A549 (cell line): ENCODE measurements around the gene ADARB1. TPM values are rescaled to one million over a fixed set of nuclear protein-coding genes. Genes with fewer than 3 reads are reported as not detected.

Source experiments
- ATAC-seq, 2 experiments: fragments of 200-7000 bp in 1 of 2; fragments of >200 bp in 1 of 2; cut with Nextera tagmentation in 1 of 2; cut with Tn5 transposase in 1 of 2; 3 replicates each; pipeline versions ENCODE4 v1.8.0 to v1.9.1; 2018 to 2020; ENCODE audit warnings: mild to moderate bottlenecking in 1 of 2, moderate library complexity in 1 of 2
- CTCF ChIA-PET: fragments of 300-600 bp; sonication (Branson Sonifier 250); formaldehyde crosslinking; extraction: SDS; loops from one replicate; lab custom pipeline; 2021; ENCODE audit warnings: antibody characterized with exemption, inconsistent platforms; lab: Yijun Ruan, JAX
- POLR2A ChIA-PET: fragments of 350-600 bp; formaldehyde crosslinking; extraction: SDS; loops from one replicate; lab custom pipeline; 2021; ENCODE audit warnings: antibody characterized with exemption, inconsistent platforms; lab: Yijun Ruan, JAX
- DNase-seq, 2 experiments: peaks; one replicate each; pipeline versions ENCODE4 v3.0.0 to v3.0.0-alpha.2; 2011 to 2016; ENCODE audit warnings: low read depth in 1 of 2, low spot score in 1 of 2
- FAIRE-seq: peaks from 2 replicates; lab custom pipeline; 2011; peaks lifted over from hg19 to GRCh38; lab: Jason Lieb, UNC
- H3K27ac ChIP-seq, 2 experiments: fragments of >200 bp; sonication (Bioruptor Twin); formaldehyde crosslinking; 3 replicates each; pipeline ENCODE4 v1.5.1; 2016 to 2017
- H3K4me1 ChIP-seq: fragments of >200 bp; sonication (Bioruptor Twin); formaldehyde crosslinking; 3 replicates; pipeline ENCODE4 v1.6.1; 2016
- H3K4me2 ChIP-seq: fragments of >200 bp; sonication (Bioruptor Twin); formaldehyde crosslinking; 3 replicates; pipeline ENCODE4 v1.6.1; 2016
- H3K4me3 ChIP-seq: fragments of >200 bp; sonication (Bioruptor Twin); formaldehyde crosslinking; 3 replicates; pipeline ENCODE4 v1.5.1; 2016
- H3K9me3 ChIP-seq: fragments of >200 bp; sonication (Bioruptor Twin); formaldehyde crosslinking; 3 replicates; pipeline ENCODE4 v1.6.1; 2016
- ATOH8 ChIP-seq: fragments of 250-450 bp; sonication (Bioruptor Pico); IDR thresholded peaks from 2 replicates; pipeline ENCODE4 v1.5.0; 2020; ENCODE audit warnings: low read depth, mild to moderate bottlenecking, moderate library complexity
- BCL3 ChIP-seq: fragments of >200 bp; sonication (Bioruptor Twin); formaldehyde crosslinking; IDR thresholded peaks from 3 replicates; pipeline ENCODE4 v1.6.1; 2016
- BHLHE40 ChIP-seq: IDR thresholded peaks from 2 replicates; pipeline ENCODE4 v1.6.1; 2012; ENCODE audit warnings: low read depth, low read length, inconsistent platforms
- CBX8 ChIP-seq: fragments of 200-600 bp; sonication (generic); IDR thresholded peaks from 2 replicates; pipeline ENCODE4 v1.6.1; 2016
- CTCF ChIP-seq: fragments of >200 bp; sonication (Bioruptor Twin); formaldehyde crosslinking; IDR thresholded peaks from 3 replicates; pipeline ENCODE4 v1.5.1; 2016
- E2F6 ChIP-seq: IDR thresholded peaks from 2 replicates; pipeline ENCODE4 v1.6.1; 2012; ENCODE audit warnings: low read depth, borderline replicate concordance
- EHF ChIP-seq: fragments of 250-450 bp; sonication (Bioruptor Pico); IDR thresholded peaks from 2 replicates; pipeline ENCODE4 v1.5.0; 2020; ENCODE audit warnings: mild to moderate bottlenecking
- ELK1 ChIP-seq: fragments of 150-350 bp; IDR thresholded peaks from 2 replicates; pipeline ENCODE4 v1.6.1; 2014; ENCODE audit warnings: low read depth, mild to moderate bottlenecking, low read length
- EP300 ChIP-seq, 2 experiments: fragments of >200 bp; sonication (Bioruptor Twin); formaldehyde crosslinking; IDR thresholded peaks; 2 replicates in 1 of 2; 3 replicates in 1 of 2; pipeline ENCODE4 v1.6.1; 2016 to 2017
- ESRRA ChIP-seq: fragments of 150-350 bp; IDR thresholded peaks from 2 replicates; pipeline ENCODE4 v1.6.1; 2014; ENCODE audit warnings: mild to moderate bottlenecking, low read length, borderline replicate concordance
- FOSB ChIP-seq: fragments of 250-450 bp; sonication (Bioruptor Pico); IDR thresholded peaks from 2 replicates; pipeline ENCODE4 v1.5.0; 2020; ENCODE audit warnings: mild to moderate bottlenecking, moderate library complexity
- FOXS1 ChIP-seq: fragments of 250-450 bp; sonication (Bioruptor Pico); IDR thresholded peaks from 2 replicates; pipeline ENCODE4 v1.5.0; 2020; ENCODE audit warnings: mild to moderate bottlenecking, moderate library complexity
- HDAC2 ChIP-seq: fragments of 200-600 bp; sonication (generic); IDR thresholded peaks from 2 replicates; pipeline ENCODE4 v1.6.1; 2016
- HES2 ChIP-seq: fragments of >200 bp; sonication (Bioruptor Twin); formaldehyde crosslinking; IDR thresholded peaks from 2 replicates; pipeline ENCODE4 v1.6.1; 2016
- HEYL ChIP-seq: fragments of 250-450 bp; sonication (Bioruptor Pico); IDR thresholded peaks from 2 replicates; pipeline ENCODE4 v1.8.0; 2021; ENCODE audit warnings: mild to moderate bottlenecking, moderate library complexity
- HMGXB4 ChIP-seq: fragments of 250-450 bp; sonication (Bioruptor Pico); IDR thresholded peaks from 2 replicates; pipeline ENCODE4 v1.5.0; 2021; ENCODE audit warnings: mild to moderate bottlenecking, moderate library complexity, borderline replicate concordance
- JUNB ChIP-seq: fragments of >200 bp; sonication (Bioruptor Twin); formaldehyde crosslinking; IDR thresholded peaks from 2 replicates; pipeline ENCODE4 v1.6.1; 2016
- KDM1A ChIP-seq: fragments of 200-600 bp; sonication (generic); IDR thresholded peaks from 2 replicates; pipeline ENCODE4 v1.6.1; 2016; ENCODE audit warnings: low read depth, mild to moderate bottlenecking
- MAFK ChIP-seq: fragments of 450-650 bp; IDR thresholded peaks from 2 replicates; pipeline ENCODE4 v1.6.1; 2014; ENCODE audit not compliant: partially characterized antibody
- MAX ChIP-seq: IDR thresholded peaks from 2 replicates; pipeline ENCODE4 v1.6.1; 2012
- MAZ ChIP-seq: fragments of 150-350 bp; IDR thresholded peaks from 2 replicates; pipeline ENCODE4 v1.6.1; 2014; ENCODE audit warnings: antibody characterized with exemption, low read depth, low read length, borderline replicate concordance
- NFE2L2 ChIP-seq: fragments of 150-350 bp; conservative IDR thresholded peaks from 2 replicates; pipeline ENCODE4 v1.6.1; 2014; ENCODE audit warnings: low read length
- NR3C1 ChIP-seq: fragments of >200 bp; sonication (Bioruptor Twin); formaldehyde crosslinking; IDR thresholded peaks from 3 replicates; pipeline ENCODE4 v1.6.1; 2017
- PHF8 ChIP-seq: fragments of 200-600 bp; sonication (generic); IDR thresholded peaks from 2 replicates; pipeline ENCODE4 v1.6.1; 2016; ENCODE audit warnings: low read depth, mild to moderate bottlenecking, antibody characterized with exemption, moderate library complexity, borderline replicate concordance
- POLR2A ChIP-seq: IDR thresholded peaks from 2 replicates; pipeline ENCODE4 v1.6.1; 2012; ENCODE audit warnings: mild to moderate bottlenecking, low read length
- POLR2AphosphoS2 ChIP-seq: conservative IDR thresholded peaks from 2 replicates; pipeline ENCODE4 v1.6.1; 2012; ENCODE audit warnings: low read length, improper control_type of control experiment, inconsistent platforms
- RARB ChIP-seq: fragments of 250-450 bp; sonication (Bioruptor Pico); IDR thresholded peaks from 2 replicates; pipeline ENCODE4 v1.8.0; 2021; ENCODE audit warnings: mild to moderate bottlenecking, moderate library complexity
- TFCP2L1 ChIP-seq: fragments of 250-450 bp; sonication (Bioruptor Pico); IDR thresholded peaks from 2 replicates; pipeline ENCODE4 v1.5.0; 2021; ENCODE audit warnings: mild to moderate bottlenecking
- TP53 ChIP-seq: fragments of 250-450 bp; sonication (Bioruptor Pico); IDR thresholded peaks from 2 replicates; pipeline ENCODE4 v1.5.0; 2021; ENCODE audit warnings: mild to moderate bottlenecking, moderate library complexity
- ZFP36 ChIP-seq: fragments of 450-650 bp; IDR thresholded peaks from 2 replicates; pipeline ENCODE4 v1.6.1; 2014; ENCODE audit warnings: borderline replicate concordance; ENCODE audit not compliant: partially characterized antibody
- ZNF302 ChIP-seq: fragments of 250-450 bp; sonication (Bioruptor Pico); IDR thresholded peaks from 2 replicates; pipeline ENCODE4 v1.9.0; 2021; ENCODE audit warnings: inconsistent platforms, mild to moderate bottlenecking, moderate library complexity
- WGBS: methylation state at CpG from one replicate; pipeline ENCODE4 v1.1.6; 2017; ENCODE audit errors: missing lambda C conversion rate; 5-methylcytosine and 5-hydroxymethylcytosine counted together
- polyA plus RNA-seq, 4 experiments: library from polyadenylated mRNA; depleted of rRNA in 3 of 4; stranded (reverse); fragments of >200 nt; fragmentation: RNase III in 1 of 4; extraction: RNeasy Plus Mini Kit Qiagen cat#74134 plus additional on column Dnase treatment in 1 of 4; gene quantifications; 2 replicates in 3 of 4; 3 replicates in 1 of 4; pipeline ENCODE4 v1.2.3, GENCODE V29; 2011 to 2017

Gene ADARB1
- polyA plus RNA-seq, 2 of the 4 experiments (the other 2 are of a cell fraction): 3.2 to 5.7 TPM

GRCh38 chr21:45236481-45236880 lies 162.1 kb downstream of the ADARB1 start:
- H3K4me2 ChIP-seq: no peak overlapping the region
- ATAC-seq (no peak), FAIRE-seq (no peak), DNase-seq (no peak)
- no peak overlapping the region for H3K27ac ChIP-seq
- ChIA-PET CTCF (interaction anchor here (1.2 kb wide), 1 partner anchor 96 kb away, joined by 4 read pairs; no protein-coding TSS in a partner anchor), POLR2A (no interaction called here)
- no peaks in the 10 kb centered on the region for H3K4me1 ChIP-seq
- TF ChIP-seq KDM1A (no peak), ELK1 (no peak), HDAC2 (no peak), ZFP36 (no peak), NR3C1 (no peak), EP300 (IDR thresholded peaks at IDR 0.05) (no peak), ZNF302 (no peak), TP53 (no peak), MAFK (no peak), FOSB (CRISPR knock-in tag) (no peak), POLR2A (no peak), RARB (no peak), E2F6 (no peak), POLR2AphosphoS2 (no peak), JUNB (no peak), BHLHE40 (no peak), BCL3 (no peak), ESRRA (no peak)
- WGBS: 8% methylated on average over 2 of the region's 2 CpGs
- H3K4me3 ChIP-seq: no peak overlapping the region
- 0 out of 3 replicates have a peak, but pooled peaks cover 6% of the 10 kb centered on the region for H3K9me3 ChIP-seq

- FAIRE-seq (no peak), DNase-seq (no peak), ATAC-seq (no peak)
- no peak overlapping the region for H3K4me3 ChIP-seq
- H3K9me3 ChIP-seq: 0 out of 3 replicates have a peak, but pooled peaks cover 8% of the 10 kb centered on the region
- no peak overlapping the region for H3K27ac ChIP-seq
- no peak overlapping the region for H3K4me2 ChIP-seq
- POLR2A ChIA-PET: no interaction called here
- WGBS: 43% methylated on average over 7 of the region's 7 CpGs
- no peaks in the 10 kb centered on the region for H3K4me1 ChIP-seq
- CTCF ChIA-PET: no interaction called here
- no peak for TF ChIP-seq TFCP2L1 (CRISPR knock-in tag)
- no peak for TF ChIP-seq TP53
- TF ChIP-seq RARB: no peak
- TF ChIP-seq CTCF: no peak
- TF ChIP-seq FOXS1: no peak
- no peak for TF ChIP-seq POLR2AphosphoS2
- TF ChIP-seq PHF8: no peak
- TF ChIP-seq EHF (CRISPR knock-in tag): no peak
- TF ChIP-seq HMGXB4 (CRISPR knock-in tag): no peak
- TF ChIP-seq CBX8: no peak
- no peak for TF ChIP-seq HEYL
- no peak for TF ChIP-seq NFE2L2
- TF ChIP-seq MAX: no peak
- no peak for TF ChIP-seq E2F6
- no peak for TF ChIP-seq ATOH8 (CRISPR knock-in tag)
- no peak for TF ChIP-seq MAZ
- TF ChIP-seq HES2: no peak
These were observed 163.0 kb downstream of the ADARB1 start for GRCh38 chr21:45237401-45237800.
